HG02885 (cell line): Measurements from ENCODE around the gene NDFIP1.

Experiments
- ATAC-seq: cut with Tn5 transposase; IDR thresholded peaks from one replicate; pipeline ENCODE4 v1.9.1; 2021; ENCODE audit warnings: mild to moderate bottlenecking; ENCODE audit not compliant: unreplicated experiment, poor library complexity

Gene NDFIP1, protein sequence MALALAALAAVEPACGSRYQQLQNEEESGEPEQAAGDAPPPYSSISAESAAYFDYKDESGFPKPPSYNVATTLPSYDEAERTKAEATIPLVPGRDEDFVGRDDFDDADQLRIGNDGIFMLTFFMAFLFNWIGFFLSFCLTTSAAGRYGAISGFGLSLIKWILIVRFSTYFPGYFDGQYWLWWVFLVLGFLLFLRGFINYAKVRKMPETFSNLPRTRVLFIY

DNA sequence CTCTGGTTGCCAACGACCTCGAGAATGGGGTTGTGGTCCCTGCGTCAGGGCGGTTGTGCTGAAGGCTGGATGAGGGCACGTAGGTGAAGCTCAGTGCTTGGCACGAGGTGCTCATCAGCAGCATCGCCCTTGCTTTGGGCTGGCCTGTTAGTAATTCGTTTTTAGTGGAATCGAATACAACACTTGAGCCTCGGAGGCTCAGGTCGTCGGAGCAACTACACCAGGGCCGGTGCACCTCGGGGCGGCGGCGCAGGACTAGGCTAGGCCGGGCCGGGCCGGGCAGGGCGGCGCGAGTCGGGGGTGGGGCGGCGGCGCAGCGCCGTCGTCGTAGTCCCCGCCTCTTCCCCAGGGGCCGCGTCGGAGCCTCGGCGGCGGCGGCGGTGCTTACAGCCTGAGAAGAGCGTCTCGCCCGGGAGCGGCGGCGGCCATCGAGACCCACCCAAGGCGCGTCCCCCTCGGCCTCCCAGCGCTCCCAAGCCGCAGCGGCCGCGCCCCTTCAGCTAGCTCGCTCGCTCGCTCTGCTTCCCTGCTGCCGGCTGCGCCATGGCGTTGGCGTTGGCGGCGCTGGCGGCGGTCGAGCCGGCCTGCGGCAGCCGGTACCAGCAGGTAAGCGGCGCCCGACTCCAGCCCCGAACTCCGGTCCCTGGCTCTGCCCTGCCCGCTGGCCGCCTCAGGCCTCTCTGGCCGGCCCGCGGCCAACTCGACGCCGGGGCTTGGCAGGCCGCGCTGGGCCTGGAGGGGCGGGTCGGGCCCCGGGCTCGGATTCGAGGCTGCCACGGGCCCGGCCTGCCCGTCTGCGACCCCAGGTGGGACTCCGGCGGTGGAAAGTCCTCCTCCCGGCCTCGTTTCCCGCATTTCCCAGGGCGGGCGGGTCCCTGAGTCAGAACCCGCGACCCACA is at the start of gene NDFIP1:
TSS of gene NDFIP1 (plus strand) at position 348 of the 899 bp plus-strand sequence. CDS start at position 544, 196 bp downstream.
- ATAC-seq: peak; percentile 97

DNA sequence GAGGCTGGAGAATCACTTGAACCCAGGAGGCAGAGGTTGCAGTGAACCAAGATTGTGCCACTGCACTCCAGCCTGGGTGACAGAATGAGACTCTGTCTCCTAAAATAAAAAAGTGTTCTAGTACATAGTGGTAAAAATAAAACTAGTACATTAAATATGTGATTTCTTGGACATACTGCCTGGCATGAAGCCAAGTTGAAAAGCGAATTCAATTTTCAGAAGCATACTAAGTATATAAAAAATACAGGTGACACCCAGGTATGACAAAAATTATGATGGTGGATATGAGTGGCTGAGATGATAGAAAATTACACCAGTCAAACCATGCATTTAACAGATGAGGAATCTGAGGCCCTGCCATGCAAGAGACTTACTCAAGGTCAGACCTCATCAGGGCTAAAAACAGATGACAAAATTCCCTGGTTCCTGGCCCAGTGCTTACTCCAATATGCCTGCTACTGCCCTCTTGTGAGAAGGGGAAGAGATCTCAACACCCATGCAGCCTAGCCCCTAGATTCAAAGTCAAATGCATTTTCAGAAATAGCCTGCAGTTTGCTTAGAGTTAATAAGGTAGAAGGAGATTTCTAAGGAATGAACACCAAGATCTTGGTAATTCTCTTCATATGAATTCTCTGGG is 49.2 kb upstream of the NDFIP1 start:
- ATAC-seq: no peak

DNA sequence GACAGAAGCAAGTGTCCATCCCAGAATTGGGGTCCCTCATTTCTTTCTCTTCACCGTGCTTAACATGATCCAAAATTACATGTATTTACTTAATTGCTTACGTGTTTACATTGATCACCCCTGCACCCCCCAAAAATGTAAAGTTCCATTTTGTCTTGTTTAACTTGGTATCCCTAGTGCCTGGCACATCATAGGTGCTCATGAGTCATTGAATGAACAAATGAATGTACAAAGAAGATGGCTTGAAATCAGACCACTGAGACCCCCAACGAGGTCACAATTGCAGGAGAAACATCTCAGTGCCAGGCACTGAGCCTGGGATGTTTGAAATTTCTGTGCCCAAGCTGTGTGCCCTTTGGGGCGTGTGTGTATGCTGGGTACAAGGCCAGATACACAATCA is 45.2 kb upstream of the NDFIP1 start:
- no peak for ATAC-seq

DNA sequence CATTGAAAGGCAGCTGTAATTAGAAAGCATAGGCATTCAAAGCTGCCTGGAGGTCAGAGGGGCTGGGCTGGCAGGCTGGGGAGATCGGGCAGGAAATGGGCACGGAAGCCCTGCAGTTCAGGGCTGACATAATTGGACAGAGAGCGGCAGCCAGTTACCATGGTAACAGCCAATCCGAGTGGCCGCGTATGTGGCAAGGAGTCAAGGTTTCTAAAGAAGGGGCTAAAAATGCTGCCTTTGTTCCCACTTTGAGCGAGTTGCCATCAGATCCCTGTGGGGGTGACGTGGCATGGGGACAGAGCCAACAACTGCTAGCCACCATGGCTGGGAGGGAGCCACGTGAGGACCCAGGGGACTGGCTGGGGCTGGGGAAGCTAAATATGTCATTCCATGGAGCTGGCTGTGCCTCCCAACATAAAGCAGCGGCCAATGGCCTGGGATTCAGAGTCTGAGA is 44.7 kb upstream of the NDFIP1 start:
- no peak for ATAC-seq

DNA sequence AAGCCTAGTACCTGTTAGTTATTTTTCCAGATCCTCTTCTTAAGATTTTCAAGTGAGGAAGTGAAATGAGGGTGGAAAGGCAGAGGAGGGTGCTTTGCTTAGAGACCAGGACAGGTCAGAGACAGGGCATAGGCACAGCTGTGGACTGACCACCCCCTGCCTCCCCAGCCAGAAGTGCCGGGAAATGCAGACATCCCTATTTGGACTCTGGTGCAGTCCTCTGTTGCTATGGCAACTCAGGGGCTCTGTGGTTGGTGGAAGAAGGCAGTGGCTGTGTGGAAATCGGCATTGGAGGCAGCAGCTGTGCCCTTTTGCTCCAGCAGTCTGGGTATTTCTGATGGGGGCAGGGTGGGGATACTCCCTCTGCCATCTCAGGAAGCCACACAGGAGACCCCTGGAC is 43.3 kb upstream of the NDFIP1 start:
- ATAC-seq: no peak

DNA sequence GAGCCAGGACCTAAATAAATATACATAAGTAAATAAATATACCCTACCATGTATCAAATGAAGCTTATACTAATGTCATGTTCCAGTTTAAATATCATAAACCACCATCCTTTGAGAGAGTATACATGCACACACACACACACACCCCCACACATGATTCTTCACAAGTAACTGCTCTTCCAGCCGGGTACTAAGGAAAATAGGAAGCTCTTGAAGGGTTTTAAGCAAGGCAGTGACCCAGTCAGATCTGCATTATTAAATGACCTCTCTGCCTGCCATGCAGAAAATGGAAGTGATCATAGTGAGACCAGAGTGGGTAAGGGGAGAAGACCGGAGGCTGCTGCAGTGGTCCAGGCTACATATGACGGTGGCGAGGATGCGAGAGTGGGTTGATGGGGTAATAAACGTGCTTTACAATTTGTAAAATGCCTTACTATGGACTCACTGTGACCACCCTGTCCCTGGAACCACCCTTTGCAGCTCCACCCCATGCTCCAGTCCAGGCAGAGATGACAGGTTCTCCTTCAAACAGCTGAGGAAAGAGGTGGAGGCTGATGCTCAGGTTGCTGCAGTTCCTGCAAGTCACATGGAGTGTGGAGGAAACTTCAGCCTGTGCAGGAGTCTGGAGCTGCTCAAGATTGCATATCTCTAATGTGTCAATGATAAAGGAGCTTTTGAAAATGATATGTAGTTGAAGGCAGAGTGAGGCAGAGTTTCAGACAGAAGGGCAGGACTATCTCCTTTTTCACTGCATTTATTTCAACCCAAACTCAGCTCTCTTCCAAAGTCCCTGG is 38.8 kb upstream of the NDFIP1 start:
- ATAC-seq: no peak

DNA sequence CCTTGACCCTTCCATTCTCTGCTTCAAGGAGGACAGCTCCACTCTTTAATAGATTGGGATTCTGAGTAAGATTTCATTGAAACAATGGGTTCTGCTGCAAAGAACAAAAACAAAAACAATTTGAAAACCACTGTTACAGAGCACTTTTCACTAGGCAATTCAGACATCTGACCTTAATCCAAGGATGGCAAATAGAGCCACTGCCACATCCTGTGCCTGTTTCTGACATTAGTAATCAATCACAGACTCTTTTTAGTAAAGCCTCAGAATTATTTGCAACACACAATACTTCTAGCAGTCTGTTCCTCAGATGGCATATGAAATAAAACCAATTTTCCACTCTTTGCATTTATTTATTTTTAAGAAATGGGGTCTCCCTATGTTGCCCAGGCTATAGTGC is 37.8 kb upstream of the NDFIP1 start:
- ATAC-seq: no peak

DNA sequence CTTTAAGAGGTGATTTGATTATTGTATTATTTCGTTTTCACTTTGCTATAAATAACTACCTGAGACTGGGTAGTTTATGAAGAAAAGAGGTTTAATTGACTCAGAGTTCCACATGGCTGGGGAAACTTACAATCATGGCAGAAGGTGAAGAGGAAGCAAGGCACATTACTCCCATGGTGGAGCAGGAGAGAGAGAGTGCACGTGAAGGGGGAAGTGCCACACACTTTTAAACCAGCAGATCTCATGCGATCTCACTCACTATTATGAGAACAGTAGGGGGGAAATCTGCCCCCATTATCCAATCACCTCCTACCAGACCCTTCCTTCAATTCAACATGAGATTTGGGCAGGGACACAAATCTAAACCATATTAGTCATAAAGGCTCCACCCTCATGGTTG is 36.1 kb upstream of the NDFIP1 start:
- ATAC-seq: no peak

DNA sequence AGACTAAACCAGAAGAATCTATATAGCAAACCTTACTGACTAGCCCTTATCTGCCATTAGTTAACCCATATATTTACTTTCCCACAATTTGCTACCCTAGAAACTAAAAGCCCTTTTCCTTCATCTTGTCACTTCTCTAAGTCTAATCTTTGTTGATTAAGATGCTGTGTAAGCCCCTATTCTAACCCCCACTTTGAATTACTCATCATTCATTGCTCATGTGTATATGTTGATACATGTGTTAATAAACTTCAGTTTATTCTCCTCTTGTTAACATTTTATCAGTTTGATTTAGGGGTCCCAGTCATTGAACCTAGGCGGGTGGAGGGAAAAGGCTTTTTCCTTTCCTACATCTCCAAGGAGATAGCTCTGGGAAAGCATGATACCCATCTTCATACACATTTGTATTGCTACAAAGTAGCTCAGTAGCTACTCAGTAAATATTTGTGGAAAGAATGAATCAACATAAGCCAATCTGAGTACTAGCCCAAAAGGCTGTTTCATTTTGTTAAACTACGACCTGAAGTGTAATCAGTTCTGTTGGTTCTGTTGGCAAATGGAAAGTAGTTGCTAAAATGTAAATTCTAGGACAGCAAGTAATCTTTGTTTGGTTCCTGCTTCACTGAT is 35.1 kb upstream of the NDFIP1 start:
- ATAC-seq: no peak

DNA sequence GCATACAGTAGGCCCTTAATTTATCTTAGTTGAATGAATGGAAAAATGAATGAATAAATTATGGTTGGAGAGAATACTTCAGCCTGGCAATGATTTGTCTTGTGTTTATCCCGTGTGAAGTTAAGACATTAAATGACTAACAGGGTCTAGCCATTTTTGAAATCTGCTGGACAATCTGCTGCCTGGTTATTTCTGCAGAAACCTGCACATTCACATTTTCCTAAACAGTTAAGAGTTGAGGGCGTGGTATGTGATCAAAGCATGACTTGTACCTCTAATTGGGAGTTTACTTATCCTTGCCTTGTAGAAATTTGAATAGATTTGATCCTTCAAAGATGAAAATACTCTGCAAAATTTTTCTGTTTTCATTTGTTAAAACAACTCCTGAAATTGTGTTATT is 34.6 kb upstream of the NDFIP1 start:
- no peak for ATAC-seq

DNA sequence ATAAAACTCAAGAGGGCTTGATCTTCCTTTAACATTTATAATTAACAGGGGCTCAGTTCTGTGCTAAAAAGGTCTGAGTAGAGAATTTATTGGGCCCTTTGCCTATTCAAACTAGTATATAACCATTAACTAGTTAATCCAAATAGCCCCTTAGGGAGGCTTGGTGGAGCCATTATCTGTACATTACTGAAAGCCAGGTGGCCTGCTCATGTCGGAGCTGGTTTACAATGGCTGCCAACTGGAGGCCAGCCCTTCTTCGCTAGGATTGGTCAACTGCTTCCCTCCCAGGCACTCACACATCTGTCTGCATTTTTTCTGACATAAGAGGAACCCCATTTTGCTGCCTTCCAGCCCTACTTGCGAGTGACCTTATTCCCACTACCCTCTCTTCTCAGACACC is 30.4 kb upstream of the NDFIP1 start:
- no peak for ATAC-seq

DNA sequence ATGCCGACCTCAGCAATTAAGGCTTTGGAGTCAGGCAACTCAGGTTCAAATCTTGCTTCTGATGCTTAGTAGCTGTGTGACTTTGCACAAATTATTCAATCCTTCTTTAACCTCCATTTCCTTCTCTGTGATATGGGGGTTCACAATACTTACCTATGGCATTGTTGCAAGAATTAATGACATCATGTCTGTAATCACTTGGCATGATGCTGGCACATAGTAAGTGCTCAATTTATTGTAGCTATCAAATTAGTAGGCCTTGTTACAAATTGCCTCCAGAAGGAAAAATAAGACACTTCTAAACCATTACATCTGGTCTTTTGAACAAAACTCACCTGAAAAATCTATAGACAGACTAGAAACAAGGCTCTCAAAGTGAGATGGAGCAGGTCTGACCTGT is 29.9 kb upstream of the NDFIP1 start:
- ATAC-seq: no peak

DNA sequence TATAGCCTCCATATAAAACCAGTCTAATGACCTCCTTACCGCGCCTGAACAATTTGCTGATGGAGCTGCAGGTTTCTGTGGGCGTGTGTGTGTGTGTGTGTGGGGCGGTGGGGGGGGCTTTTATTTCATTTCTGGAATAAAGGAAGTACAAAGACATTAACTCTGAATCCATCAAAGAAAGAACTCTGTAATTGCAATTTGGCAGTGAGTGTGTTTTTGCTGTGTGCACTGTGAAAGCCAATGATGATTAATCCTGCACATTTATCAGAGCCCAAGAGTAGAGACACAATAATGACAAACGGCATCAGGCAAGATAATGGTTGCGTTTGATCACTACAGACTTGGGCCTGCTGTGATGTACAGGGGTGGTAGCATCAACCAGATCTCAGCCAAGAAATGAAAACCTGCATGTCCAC is 29.3 kb upstream of the NDFIP1 start:
- ATAC-seq: no peak

DNA sequence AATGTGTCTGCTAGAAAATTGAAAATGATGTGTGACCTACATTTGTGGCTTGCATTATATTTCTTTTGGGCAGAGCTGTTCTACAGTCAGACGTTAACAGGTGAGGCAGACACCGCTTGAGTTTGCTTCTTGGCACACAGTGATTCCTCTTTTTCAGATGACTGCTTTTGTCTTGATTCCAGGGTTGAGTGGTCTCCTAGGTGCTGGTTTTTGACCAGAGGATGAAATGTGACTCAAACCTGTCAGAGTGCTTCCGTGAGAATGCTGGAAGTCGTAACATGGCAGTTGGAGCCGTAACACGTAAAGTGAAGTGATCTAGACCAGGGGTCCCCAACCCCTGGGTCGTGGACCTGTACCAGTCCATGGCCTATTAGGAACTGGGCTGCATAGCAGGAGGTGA is 28.3 kb upstream of the NDFIP1 start:
- no peak for ATAC-seq

DNA sequence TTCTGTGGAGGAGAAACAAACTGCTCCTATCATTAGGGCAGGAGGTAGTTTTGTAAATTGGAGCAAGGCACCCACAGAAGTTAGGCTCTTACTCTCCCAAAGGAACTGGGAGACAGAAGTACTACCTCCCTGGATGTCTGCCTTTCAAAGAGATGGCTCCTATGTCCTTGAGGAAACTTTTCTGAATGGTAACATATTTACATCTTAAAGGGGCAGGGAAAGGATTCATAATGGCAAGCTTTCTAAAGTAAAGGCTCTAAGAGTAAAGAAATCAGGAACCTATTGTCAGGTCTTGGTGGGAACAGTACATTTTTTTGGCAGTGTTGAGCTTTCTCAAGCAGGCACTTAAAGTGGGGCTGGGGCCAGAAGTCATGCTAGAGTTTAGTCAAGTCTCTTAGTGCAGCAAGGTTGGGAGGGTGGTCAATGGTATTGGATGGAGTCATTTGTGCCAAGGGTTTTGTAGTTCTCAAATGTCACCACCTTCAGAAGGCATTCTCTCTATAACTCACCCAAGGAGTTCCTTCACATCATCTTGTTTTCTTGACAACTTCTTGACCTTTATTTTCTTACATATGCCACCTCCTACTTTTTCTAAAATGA is 26.3 kb upstream of the NDFIP1 start:
- ATAC-seq: no peak

DNA sequence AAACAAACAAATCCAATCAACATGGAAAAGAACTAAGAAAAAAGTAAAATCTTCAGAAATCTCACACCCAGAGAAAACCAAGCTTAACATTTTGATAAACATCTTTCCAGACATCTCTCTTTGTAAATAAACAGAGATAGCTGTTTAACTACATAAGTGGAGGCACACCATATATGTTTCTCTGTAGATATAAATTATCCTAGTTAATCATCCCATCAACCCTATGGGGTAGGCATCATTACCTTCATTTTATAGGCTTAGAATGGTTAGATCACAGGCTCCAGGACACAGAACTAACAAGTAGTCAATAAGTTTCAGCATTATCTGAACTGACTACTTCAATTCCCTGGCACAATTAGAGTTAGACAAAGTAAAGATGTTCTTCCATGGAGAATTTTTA is 22.4 kb upstream of the NDFIP1 start:
- ATAC-seq: no peak

DNA sequence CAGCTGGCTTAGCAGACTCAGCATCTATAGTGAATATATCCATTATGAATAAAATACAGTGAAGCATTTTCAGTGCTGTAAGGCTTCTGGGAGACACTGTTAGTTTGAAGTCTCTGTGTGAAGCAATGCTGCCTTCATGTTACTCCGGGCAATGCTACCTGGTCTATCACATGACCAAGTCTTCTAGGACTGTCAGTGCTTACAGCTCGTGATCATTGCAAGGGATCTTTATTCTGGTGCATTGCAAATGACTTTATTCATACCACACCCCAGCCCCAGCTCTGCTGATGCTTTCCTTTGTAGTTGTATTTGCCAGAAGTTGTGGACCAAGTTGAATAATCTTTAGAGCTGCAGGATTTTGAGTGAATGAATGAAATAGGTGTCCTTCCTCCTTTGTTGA is 21.9 kb upstream of the NDFIP1 start:
- ATAC-seq: no peak

DNA sequence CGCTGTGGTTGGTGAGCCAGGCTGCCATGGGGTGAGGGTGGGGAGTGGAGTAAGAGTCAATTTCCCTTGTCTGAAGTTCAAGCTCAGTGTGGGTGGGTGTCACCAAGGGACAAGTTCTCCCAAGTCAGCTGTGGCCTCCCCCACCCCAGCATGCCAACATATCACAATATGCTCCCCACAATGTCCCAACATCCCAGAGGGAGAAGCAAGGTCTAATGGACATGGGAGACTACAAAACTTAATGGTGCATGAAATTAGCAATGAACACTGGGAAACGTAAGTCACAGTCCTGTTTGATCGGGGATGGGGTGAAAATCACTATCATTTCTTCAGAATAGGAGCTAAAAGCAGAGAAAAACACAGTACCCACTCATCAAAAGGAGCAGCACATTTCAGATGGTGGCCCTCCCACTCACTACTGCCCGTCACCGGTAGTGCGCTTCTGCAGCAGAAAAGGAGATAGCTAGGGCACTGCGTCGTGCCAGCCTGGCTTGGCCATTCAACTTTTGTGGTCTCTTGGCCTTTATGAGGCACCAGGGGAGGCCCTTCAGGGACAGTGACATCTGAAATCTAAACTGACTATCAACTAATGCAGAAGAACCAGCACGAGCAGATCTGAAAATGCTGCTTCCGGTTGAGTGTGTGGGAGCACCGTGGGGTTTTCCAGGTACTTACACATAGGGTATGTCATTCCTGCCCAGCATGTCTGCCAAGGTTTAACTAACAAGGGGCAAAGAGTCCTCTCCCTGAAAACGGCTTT is 20.5 kb upstream of the NDFIP1 start:
- no peak for ATAC-seq
